SK-N-SH treated with all-trans-retinoic acid at 6 μM for 48 hours (cell line): ENCODE results near the gene ASCL2.

Source experiments
- ARNTL ChIP-seq: fragments of 450-650 bp; formaldehyde crosslinking; IDR thresholded peaks from 2 replicates; pipeline ENCODE4 v1.5.0; 2020; ENCODE audit warnings: low read depth, mild to moderate bottlenecking, moderate library complexity, borderline replicate concordance
- BACH2 ChIP-seq: fragments of 250-450 bp; sonication (Bioruptor Pico); IDR thresholded peaks from 2 replicates; pipeline ENCODE4 v1.9.0; 2021; ENCODE audit warnings: mild to moderate bottlenecking, borderline replicate concordance
- ESRRG ChIP-seq: fragments of 250-450 bp; sonication (Bioruptor Pico); IDR thresholded peaks from 2 replicates; pipeline ENCODE4 v1.6.1; 2021; ENCODE audit warnings: mild to moderate bottlenecking
- OSR1 ChIP-seq: fragments of 250-450 bp; sonication (Bioruptor Pico); IDR thresholded peaks from 2 replicates; pipeline ENCODE4 v1.8.0; 2022; ENCODE audit warnings: moderate library complexity, mild to moderate bottlenecking, inconsistent platforms
- RARB ChIP-seq: fragments of 250-450 bp; sonication (Bioruptor Pico); IDR thresholded peaks from 2 replicates; pipeline ENCODE4 v1.8.0; 2021; ENCODE audit warnings: mild to moderate bottlenecking, moderate library complexity
- SNAI2 ChIP-seq: fragments of 250-450 bp; sonication (Bioruptor Pico); IDR thresholded peaks from 2 replicates; pipeline ENCODE4 v1.5.0; 2020; ENCODE audit warnings: mild to moderate bottlenecking, moderate library complexity
- ZNF8 ChIP-seq: fragments of 450-650 bp; formaldehyde crosslinking; IDR thresholded peaks from 2 replicates; pipeline ENCODE4 v1.5.0; 2020; ENCODE audit warnings: mild to moderate bottlenecking, moderate library complexity

DNA sequence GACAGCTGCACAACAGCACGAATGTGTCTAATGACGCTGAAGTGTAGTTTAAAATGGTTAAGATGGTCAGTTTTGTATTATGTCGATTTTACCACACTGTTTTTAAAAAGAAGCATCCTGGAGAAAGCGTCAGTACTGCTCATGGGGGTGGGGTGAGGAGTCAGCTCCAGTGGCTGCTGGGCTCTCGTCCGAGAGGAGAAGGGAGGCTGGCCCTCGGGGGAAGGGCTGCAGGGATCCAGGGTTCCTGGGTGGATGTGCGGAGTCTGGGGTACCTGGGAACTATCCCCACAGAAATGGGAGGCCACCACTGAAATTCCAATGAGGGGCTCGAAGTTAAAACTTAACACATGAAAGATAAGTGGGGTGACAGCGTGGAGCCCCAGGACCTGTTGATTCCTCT is 19.5 kb upstream of the ASCL2 start:
- TF ChIP-seq RARB (CRISPR knock-in tag) (no peak), ESRRG (CRISPR knock-in tag) (no peak), OSR1 (CRISPR knock-in tag) (no peak), ARNTL (no peak), ZNF8 (CRISPR knock-in tag) (no peak), BACH2 (CRISPR knock-in tag) (no peak), SNAI2 (no peak)
